ENCODE results near the gene CASP7. TPM values are rescaled to one million over a fixed set of nuclear protein-coding genes. Genes with fewer than 3 reads are reported as not detected.

CASP7 gene
- total RNA-seq, 1 donor from 2014 or later, result 18.4 TPM

- TF ChIP-seq, protein P1, sequence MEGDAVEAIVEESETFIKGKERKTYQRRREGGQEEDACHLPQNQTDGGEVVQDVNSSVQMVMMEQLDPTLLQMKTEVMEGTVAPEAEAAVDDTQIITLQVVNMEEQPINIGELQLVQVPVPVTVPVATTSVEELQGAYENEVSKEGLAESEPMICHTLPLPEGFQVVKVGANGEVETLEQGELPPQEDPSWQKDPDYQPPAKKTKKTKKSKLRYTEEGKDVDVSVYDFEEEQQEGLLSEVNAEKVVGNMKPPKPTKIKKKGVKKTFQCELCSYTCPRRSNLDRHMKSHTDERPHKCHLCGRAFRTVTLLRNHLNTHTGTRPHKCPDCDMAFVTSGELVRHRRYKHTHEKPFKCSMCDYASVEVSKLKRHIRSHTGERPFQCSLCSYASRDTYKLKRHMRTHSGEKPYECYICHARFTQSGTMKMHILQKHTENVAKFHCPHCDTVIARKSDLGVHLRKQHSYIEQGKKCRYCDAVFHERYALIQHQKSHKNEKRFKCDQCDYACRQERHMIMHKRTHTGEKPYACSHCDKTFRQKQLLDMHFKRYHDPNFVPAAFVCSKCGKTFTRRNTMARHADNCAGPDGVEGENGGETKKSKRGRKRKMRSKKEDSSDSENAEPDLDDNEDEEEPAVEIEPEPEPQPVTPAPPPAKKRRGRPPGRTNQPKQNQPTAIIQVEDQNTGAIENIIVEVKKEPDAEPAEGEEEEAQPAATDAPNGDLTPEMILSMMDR (IDR thresholded peaks at IDR 0.05; ENCODE audit: insufficient read depth, low read length, poor library complexity, severe bottlenecking), result no peak
- Histone ChIP-seq H3K27me3 (ENCODE audit: control insufficient read depth, insufficient read depth, low read length) (no peaks in the 10 kb centered on the region), H3K4me3 (ENCODE audit: low read depth, low read length) (no peak overlapping the region), H3K36me3 (ENCODE audit: control insufficient read depth, insufficient read depth, low read length) (no peaks in the 10 kb centered on the region)
- DNase-seq (ENCODE audit: low read depth), result no peak
Observed at GRCh38 chr10:113752553-113752952, 72.8 kb downstream of the CASP7 start.

- Histone ChIP-seq H3K27me3 (ENCODE audit: control insufficient read depth, insufficient read depth, low read length) (no peaks in the 10 kb centered on the region), H3K4me3 (ENCODE audit: low read depth, low read length) (no peak overlapping the region), H3K36me3 (ENCODE audit: control insufficient read depth, insufficient read depth, low read length) (no peaks in the 10 kb centered on the region)
- TF ChIP-seq, protein P1 (IDR thresholded peaks at IDR 0.05; ENCODE audit: insufficient read depth, low read length, poor library complexity, severe bottlenecking), result no peak
- no peak for DNase-seq (ENCODE audit: low read depth)
Observed at GRCh38 chr10:113753020-113753692, 73.4 kb downstream of the CASP7 start.

DNA sequence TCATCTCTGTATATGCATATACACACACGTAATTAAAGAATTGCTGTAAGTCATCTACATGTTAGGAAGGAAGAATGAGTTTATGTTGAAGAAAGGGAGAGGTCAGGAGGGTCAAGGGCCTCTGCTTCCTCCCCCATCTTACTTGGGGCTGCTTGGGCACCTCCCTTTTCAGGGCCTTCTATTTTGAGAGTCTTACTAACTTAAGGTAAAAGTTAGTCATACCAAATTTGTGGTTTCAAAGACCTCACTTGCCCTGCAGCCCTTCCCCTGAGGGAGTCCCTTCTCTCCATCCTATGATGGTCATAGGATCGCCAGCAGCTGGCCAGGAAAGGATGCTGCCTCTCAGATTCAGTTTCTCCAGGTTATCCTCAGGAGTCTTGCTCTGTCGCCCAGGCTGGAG is 74.4 kb downstream of the CASP7 start:
- DNase-seq (ENCODE audit: low read depth), result no peak
- TF ChIP-seq, protein P1 (IDR thresholded peaks at IDR 0.05; ENCODE audit: insufficient read depth, low read length, poor library complexity, severe bottlenecking), result no peak
- Histone ChIP-seq H3K36me3 (ENCODE audit: control insufficient read depth, insufficient read depth, low read length) (no peaks in the 10 kb centered on the region), H3K4me3 (ENCODE audit: low read depth, low read length) (no peak overlapping the region), H3K27me3 (ENCODE audit: control insufficient read depth, insufficient read depth, low read length) (no peaks in the 10 kb centered on the region)

DNA sequence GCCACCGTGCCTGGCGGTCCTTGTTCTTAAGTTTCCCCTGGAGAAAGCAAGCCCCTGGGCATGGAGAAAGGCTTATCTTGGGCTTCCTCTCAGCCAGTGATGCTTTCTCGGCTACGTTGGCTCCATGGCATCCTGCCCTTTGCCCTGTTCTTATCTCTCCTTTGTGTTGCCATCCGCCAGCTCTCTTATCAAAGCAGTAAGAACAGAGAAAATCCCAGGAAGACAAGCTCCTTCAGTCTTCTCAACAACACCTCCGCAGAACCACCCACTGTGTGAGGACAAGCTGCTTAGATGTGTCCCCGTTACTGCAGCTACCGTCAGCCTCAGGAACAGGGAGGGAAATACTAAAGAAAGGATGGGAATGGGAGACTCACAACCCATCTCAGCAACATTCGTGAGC is 75.1 kb downstream of the CASP7 start:
- no peak overlapping the region for H3K4me3 ChIP-seq (ENCODE audit: low read depth, low read length)
- H3K27me3 ChIP-seq (ENCODE audit: control insufficient read depth, insufficient read depth, low read length), result no peaks in the 10 kb centered on the region
- TF ChIP-seq, protein P1 (IDR thresholded peaks at IDR 0.05; ENCODE audit: insufficient read depth, low read length, poor library complexity, severe bottlenecking), result no peak
- H3K36me3 ChIP-seq (ENCODE audit: control insufficient read depth, insufficient read depth, low read length), result no peaks in the 10 kb centered on the region
- DNase-seq (ENCODE audit: low read depth), result no peak

DNA sequence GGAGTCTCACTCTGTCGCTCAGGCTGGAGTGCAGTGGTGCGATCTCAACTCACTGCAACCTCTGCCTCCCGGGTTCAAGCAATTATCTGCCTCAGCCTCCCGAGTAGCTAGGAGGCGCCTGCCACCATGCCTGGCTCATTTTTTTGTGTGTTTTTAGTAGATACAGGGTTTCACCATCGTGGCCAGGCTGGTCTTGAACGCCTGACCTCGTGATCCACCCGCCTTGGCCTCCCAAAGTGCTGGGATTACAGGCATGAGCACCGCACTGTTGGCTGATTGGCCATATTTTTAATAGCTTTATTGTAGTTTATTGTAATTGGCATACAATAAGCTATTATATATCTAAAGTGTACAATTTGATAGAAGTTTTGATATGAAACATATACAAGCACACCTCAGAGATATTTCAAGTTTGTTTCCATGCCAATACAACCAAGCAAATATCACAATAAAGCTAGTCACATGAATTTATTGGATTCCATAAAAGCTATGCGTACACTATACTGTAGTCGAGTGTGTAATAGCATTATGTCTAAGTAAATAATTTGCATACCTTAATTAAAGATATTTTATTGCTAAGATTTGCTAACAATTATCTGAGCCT is 77.3 kb downstream of the CASP7 start:
- no peaks in the 10 kb centered on the region for H3K27me3 ChIP-seq (ENCODE audit: control insufficient read depth, insufficient read depth, low read length)
- DNase-seq (ENCODE audit: low read depth), result no peak
- TF ChIP-seq, protein P1 (IDR thresholded peaks at IDR 0.05; ENCODE audit: insufficient read depth, low read length, poor library complexity, severe bottlenecking), result no peak
- no peak overlapping the region for H3K4me3 ChIP-seq (ENCODE audit: low read depth, low read length)
- H3K36me3 ChIP-seq (ENCODE audit: control insufficient read depth, insufficient read depth, low read length), result no peaks in the 10 kb centered on the region

DNA sequence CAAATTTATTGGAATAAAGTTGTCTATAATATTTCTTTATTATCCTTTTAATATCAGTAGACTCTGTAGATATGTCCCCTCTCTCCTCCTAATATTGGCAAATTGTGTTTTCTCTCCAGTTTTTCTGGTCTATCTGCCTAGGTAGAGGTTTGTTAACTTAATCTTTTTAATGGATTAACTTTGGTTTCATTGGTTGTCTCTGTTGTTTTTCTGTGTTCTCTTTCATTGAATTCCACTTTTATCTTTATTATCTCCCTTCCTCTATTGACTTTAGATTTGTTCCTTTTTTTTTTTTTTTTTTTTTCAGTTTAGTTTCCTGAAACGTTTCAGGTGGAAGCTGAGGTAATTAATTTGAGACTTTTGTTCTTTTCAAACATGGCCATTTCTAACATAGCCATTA is 82.4 kb downstream of the CASP7 start:
- TF ChIP-seq, protein P1 (IDR thresholded peaks at IDR 0.05; ENCODE audit: insufficient read depth, low read length, poor library complexity, severe bottlenecking), result no peak
- Histone ChIP-seq H3K4me3 (ENCODE audit: low read depth, low read length) (no peak overlapping the region), H3K27me3 (ENCODE audit: control insufficient read depth, insufficient read depth, low read length) (no peaks in the 10 kb centered on the region), H3K36me3 (ENCODE audit: control insufficient read depth, insufficient read depth, low read length) (no peaks in the 10 kb centered on the region)
- DNase-seq (ENCODE audit: low read depth), result no peak

Data from kidney epithelial cell (primary cell).